NCI-H748 treated with DMSO at 0.1 percent for 48 hours (cell line): ENCODE data around the gene TMEM9.

Experiments used
- DNase-seq: peaks from one replicate; lab custom pipeline; 2025; lab: John Stamatoyannopoulos, UW

Gene TMEM9

GRCh38 chr1:201105688-201106087 lies 48.6 kb downstream of the TMEM9 start:
- DNase-seq = no peak

- no peak for DNase-seq
Measured at GRCh38 chr1:201104141-201104540, 50.1 kb downstream of the TMEM9 start.

- no peak for DNase-seq
Measured at GRCh38 chr1:201103666-201104065, 50.6 kb downstream of the TMEM9 start.

- DNase-seq = no peak
Measured at GRCh38 chr1:201100169-201100930, 53.9 kb downstream of the TMEM9 start.

DNA sequence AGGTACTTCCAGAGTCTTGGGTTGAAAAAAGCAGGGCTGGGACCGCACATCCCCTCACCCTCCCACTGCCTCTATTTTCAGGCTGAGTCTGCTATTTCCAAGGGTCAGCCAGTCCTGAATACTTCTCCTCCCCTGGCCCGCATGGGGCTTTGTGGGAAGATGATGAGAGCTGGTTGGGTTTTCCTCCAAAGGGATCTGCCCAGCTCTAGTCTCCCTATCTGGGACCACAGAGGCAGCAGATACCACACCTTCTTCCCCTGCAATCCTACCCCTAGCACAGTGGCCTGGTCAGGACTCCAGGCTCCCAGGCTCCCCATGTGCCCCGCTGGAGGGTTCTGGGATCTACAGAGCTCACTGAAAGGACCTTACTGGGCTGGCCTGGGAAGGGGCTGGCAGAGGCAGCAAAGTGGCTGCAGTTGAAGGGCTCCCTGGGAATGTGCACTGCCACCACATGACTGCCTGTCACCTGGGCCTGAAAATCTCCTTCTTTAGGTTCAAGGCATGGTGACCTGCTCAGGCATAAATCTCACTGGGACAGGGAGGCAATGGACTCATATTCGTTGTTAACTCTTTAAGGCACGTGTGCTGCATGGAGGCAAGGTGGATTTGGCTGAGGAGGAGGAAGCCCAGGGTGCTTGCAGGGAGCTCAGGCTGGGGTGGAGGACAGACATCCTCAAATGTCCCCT lies 55.1 kb downstream of the TMEM9 start:
- no peak for DNase-seq

- no peak for DNase-seq
Measured at GRCh38 chr1:201096977-201097856, 57.1 kb downstream of the TMEM9 start.

- no peak for DNase-seq
Measured at GRCh38 chr1:201096041-201096461, 58.2 kb downstream of the TMEM9 start.

DNA sequence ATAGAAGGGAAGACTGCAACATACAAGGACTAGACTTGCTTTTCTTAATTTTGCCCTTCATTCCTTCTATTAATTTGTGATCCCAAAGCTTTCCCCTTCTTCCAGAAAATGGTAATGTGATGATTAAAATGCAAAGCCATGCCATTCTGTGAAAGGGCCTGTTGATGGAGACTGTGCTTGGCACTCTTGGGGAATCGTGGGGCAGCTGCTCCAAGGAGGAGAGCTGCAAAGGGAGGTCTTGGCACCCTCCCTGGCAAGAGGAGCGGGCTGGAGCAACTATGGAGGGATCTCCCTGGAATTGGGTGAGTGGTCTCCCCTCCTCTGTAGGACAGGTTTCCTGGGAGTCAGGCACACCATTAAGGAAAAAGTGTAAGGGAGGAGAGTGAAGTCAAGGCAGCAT lies 58.7 kb downstream of the TMEM9 start:
- DNase-seq = no peak

- no peak for DNase-seq
Measured at GRCh38 chr1:201094832-201095231, 59.4 kb downstream of the TMEM9 start.

DNA sequence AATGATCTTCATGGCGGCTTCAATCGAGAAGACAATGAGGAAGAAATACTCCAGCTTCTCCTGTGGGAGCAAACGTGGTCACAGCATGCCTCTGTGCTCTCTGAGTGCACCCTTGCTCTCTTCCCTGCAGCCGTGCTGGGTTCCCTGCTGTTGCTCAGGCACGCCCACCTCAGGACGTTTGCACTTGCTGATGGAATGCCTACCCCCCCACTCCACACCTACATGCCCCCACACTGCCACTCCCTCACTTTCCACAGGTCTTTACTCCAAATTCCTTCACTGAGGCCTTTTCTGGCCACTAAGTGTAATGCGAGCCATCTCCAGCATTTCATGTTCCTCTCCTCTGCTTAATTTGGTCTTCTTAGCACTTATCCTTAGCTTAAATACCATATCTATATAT lies 60.3 kb downstream of the TMEM9 start:
- DNase-seq = no peak

- no peak for DNase-seq
Measured at GRCh38 chr1:201093561-201093960, 60.7 kb downstream of the TMEM9 start.

GRCh38 chr1:201092738-201093137 lies 61.5 kb downstream of the TMEM9 start:
- DNase-seq = no peak

- no peak for DNase-seq
Measured at GRCh38 chr1:201091256-201091655, 63.0 kb downstream of the TMEM9 start.

- no peak for DNase-seq
Measured at GRCh38 chr1:201090541-201090940, 63.7 kb downstream of the TMEM9 start.

GRCh38 chr1:201089596-201089995 lies 64.7 kb downstream of the TMEM9 start:
- DNase-seq = no peak

- no peak for DNase-seq
Measured at GRCh38 chr1:201088901-201089525, 65.3 kb downstream of the TMEM9 start.

DNA sequence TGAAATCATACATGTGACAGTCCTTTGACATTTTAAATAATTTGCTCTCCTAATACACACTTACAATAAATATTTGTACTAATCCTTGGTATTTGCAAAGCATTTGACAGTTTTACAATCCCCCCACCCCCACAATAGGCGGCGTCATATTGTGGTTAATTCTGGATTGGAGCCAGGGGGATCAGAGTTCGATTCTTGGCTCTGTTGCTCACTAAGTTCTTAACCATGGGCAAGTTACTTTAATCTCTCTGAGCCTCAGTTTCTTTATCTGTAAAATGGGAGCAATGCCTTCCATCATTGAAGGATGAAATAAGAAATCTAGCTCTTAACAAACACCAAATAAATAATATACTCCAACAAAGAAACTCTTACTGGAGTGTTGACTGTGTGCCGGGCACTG lies 65.9 kb downstream of the TMEM9 start:
- no peak for DNase-seq

- no peak for DNase-seq
Measured at GRCh38 chr1:201085902-201086735, 68.2 kb downstream of the TMEM9 start.
